Measurements from ENCODE around the gene CNN2.

GRCh38 chr19:1041272-1041834, 14.9 kb downstream of the CNN2 start:
- TF ChIP-seq POLR2A (IDR thresholded peaks at IDR 0.05): no peak
- TF ChIP-seq, protein P1, sequence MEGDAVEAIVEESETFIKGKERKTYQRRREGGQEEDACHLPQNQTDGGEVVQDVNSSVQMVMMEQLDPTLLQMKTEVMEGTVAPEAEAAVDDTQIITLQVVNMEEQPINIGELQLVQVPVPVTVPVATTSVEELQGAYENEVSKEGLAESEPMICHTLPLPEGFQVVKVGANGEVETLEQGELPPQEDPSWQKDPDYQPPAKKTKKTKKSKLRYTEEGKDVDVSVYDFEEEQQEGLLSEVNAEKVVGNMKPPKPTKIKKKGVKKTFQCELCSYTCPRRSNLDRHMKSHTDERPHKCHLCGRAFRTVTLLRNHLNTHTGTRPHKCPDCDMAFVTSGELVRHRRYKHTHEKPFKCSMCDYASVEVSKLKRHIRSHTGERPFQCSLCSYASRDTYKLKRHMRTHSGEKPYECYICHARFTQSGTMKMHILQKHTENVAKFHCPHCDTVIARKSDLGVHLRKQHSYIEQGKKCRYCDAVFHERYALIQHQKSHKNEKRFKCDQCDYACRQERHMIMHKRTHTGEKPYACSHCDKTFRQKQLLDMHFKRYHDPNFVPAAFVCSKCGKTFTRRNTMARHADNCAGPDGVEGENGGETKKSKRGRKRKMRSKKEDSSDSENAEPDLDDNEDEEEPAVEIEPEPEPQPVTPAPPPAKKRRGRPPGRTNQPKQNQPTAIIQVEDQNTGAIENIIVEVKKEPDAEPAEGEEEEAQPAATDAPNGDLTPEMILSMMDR (IDR thresholded peaks at IDR 0.05): no peak

All from lower leg skin (tissue), 3 donors.